ENCODE measurements around the gene ARHGEF6. TPM values are rescaled to one million over a fixed set of nuclear protein-coding genes. Genes with fewer than 3 reads are reported as not detected.

ARHGEF6 gene
- total RNA-seq, 3 donors from 2014 or later: 43.6 to 120 (median 55.8) TPM

GRCh38 chrX:136718091-136718490 is 62.6 kb downstream of the ARHGEF6 start:
- H3K27ac ChIP-seq: no peak overlapping the region
- no peak for DNase-seq (ENCODE audit: low spot score in 2 of 2)
- H3K4me3 ChIP-seq: no peak overlapping the region
- no peaks in the 10 kb centered on the region for H3K36me3 ChIP-seq
- peaks cover 0 to 4% of the 10 kb centered on the region in 2 donors for H3K27me3 ChIP-seq
- TF ChIP-seq POLR2AphosphoS5 (IDR thresholded peaks at IDR 0.05) (no peak), CTCF (IDR thresholded peaks at IDR 0.05) (no peak)
- intact Hi-C loops (cut with DNase I; ENCODE audit: low total_unique reads): no loop called here
- no peaks in the 10 kb centered on the region for H3K9me3 ChIP-seq
- H3K4me1 ChIP-seq: no peaks in the 10 kb centered on the region

GRCh38 chrX:136714626-136715599 is 65.8 kb downstream of the ARHGEF6 start:
- H3K4me1 ChIP-seq: no peaks in the 10 kb centered on the region
- no peaks in the 10 kb centered on the region for H3K9me3 ChIP-seq
- no peak for TF ChIP-seq CTCF (IDR thresholded peaks at IDR 0.05)
- no peak for TF ChIP-seq POLR2AphosphoS5 (IDR thresholded peaks at IDR 0.05)
- TF ChIP-seq POLR2A (IDR thresholded peaks at IDR 0.05): no peak
- no peaks in the 10 kb centered on the region for H3K36me3 ChIP-seq
- no peak overlapping the region for H3K4me3 ChIP-seq
- no peak for DNase-seq (ENCODE audit: low spot score in 2 of 2)
- H3K27me3 ChIP-seq: peaks cover 0 to 8% of the 10 kb centered on the region in 2 donors
- intact Hi-C loops (cut with DNase I; ENCODE audit: low total_unique reads): no loop called here
- H3K27ac ChIP-seq: no peak overlapping the region

GRCh38 chrX:136712650-136713310 is 68.0 kb downstream of the ARHGEF6 start:
- H3K9me3 ChIP-seq: no peaks in the 10 kb centered on the region
- no peak for TF ChIP-seq POLR2AphosphoS5 (IDR thresholded peaks at IDR 0.05)
- TF ChIP-seq CTCF (IDR thresholded peaks at IDR 0.05): no peak
- TF ChIP-seq POLR2A (IDR thresholded peaks at IDR 0.05): no peak
- no peak overlapping the region for H3K4me3 ChIP-seq
- intact Hi-C loops (cut with DNase I; ENCODE audit: low total_unique reads): no loop called here
- DNase-seq (ENCODE audit: low spot score in 2 of 2): no peak
- no peak overlapping the region for H3K27ac ChIP-seq
- H3K27me3 ChIP-seq: peaks cover 0 to 8% of the 10 kb centered on the region in 2 donors
- H3K4me1 ChIP-seq: no peaks in the 10 kb centered on the region
- no peaks in the 10 kb centered on the region for H3K36me3 ChIP-seq

- Histone ChIP-seq H3K4me1 (no peaks in the 10 kb centered on the region), H3K9me3 (no peaks in the 10 kb centered on the region), H3K27ac (no peak overlapping the region), H3K36me3 (no peaks in the 10 kb centered on the region), H3K27me3 (peaks cover 0 to 3% of the 10 kb centered on the region in 2 donors), H3K4me3 (no peak overlapping the region)
- TF ChIP-seq POLR2A (IDR thresholded peaks at IDR 0.05): no peak
- no peak for TF ChIP-seq CTCF (IDR thresholded peaks at IDR 0.05)
- no peak for TF ChIP-seq POLR2AphosphoS5 (IDR thresholded peaks at IDR 0.05)
- no peak for DNase-seq (ENCODE audit: low spot score in 2 of 2)
- intact Hi-C loops (cut with DNase I; ENCODE audit: low total_unique reads): no loop called here
Observed at GRCh38 chrX:136711147-136711546, 69.6 kb downstream of the ARHGEF6 start.

Data from breast epithelium (tissue), 4 donors.